Measurements from ENCODE around the gene ORC2.

ORC2 gene

GRCh38 chr2:200922439-200922838 is 41.0 kb downstream of the ORC2 start:
- no peak for TF ChIP-seq CTCF (conservative IDR thresholded peaks at IDR 0.05; ENCODE audit: low read depth)
- DNase-seq (ENCODE audit: low spot score), result no peak
- no peak overlapping the region for H3K27ac ChIP-seq
- ChIA-PET CTCF (no interaction called here), POLR2A (ENCODE audit: low non-redundant PET) (no interaction called here)

GRCh38 chr2:200913654-200914053 is 49.8 kb downstream of the ORC2 start:
- DNase-seq (ENCODE audit: low spot score), result no peak
- H3K27ac ChIP-seq, result no peak overlapping the region
- CTCF ChIA-PET, result interaction anchor here (0.7 kb wide), 1 partner anchor 785 kb away, joined by 5 read pairs; the partner anchor contains the start of gene MPP4
- POLR2A ChIA-PET (ENCODE audit: low non-redundant PET), result no interaction called here
- TF ChIP-seq CTCF (conservative IDR thresholded peaks at IDR 0.05; ENCODE audit: low read depth), result no peak

GRCh38 chr2:200909958-200910357 is 53.5 kb downstream of the ORC2 start:
- no peak for DNase-seq (ENCODE audit: low spot score)
- ChIA-PET CTCF (interaction anchor here (0.6 kb wide), 1 partner anchor 1077 kb away, joined by 8 read pairs; no protein-coding TSS in a partner anchor), POLR2A (ENCODE audit: low non-redundant PET) (no interaction called here)
- H3K27ac ChIP-seq, result no peak overlapping the region
- TF ChIP-seq CTCF (conservative IDR thresholded peaks at IDR 0.05; ENCODE audit: low read depth), result no peak

- CTCF ChIA-PET, result interaction anchor here (0.6 to 1.3 kb wide), 16 partner anchors 9 to 1579 kb away, joined by 3 to 7 read pairs (median 4); partner anchors contain the start of gene CASP10
- POLR2A ChIA-PET (ENCODE audit: low non-redundant PET), result no interaction called here
Observed at GRCh38 chr2:200905618-200906296, 57.7 kb downstream of the ORC2 start.

GRCh38 chr2:200901459-200902072 is 61.9 kb downstream of the ORC2 start:
- no peak overlapping the region for H3K27ac ChIP-seq
- TF ChIP-seq CTCF (conservative IDR thresholded peaks at IDR 0.05; ENCODE audit: low read depth), result peak; percentile 86
- peak; percentile 92 for DNase-seq (ENCODE audit: low spot score)
- CTCF ChIA-PET, result interaction anchor here (0.5 to 1.2 kb wide), 11 partner anchors 9 to 331 kb away, joined by 3 to 6 read pairs (median 3); no protein-coding TSS in a partner anchor
- POLR2A ChIA-PET (ENCODE audit: low non-redundant PET), result no interaction called here

More at GRCh38 chr2:200905618-200906296, 57.7 kb downstream of the ORC2 start:
- DNase-seq (ENCODE audit: low spot score), result peak; percentile 50
- peak; percentile 75 for TF ChIP-seq CTCF (conservative IDR thresholded peaks at IDR 0.05; ENCODE audit: low read depth)
- peak overlapping the region; percentile 26 for H3K27ac ChIP-seq

GRCh38 chr2:200899482-200899881 is 64.0 kb downstream of the ORC2 start:
- no peak for TF ChIP-seq CTCF (conservative IDR thresholded peaks at IDR 0.05; ENCODE audit: low read depth)
- CTCF ChIA-PET, result no interaction called here
- POLR2A ChIA-PET (ENCODE audit: low non-redundant PET), result no interaction called here
- no peak overlapping the region for H3K27ac ChIP-seq
- DNase-seq (ENCODE audit: low spot score), result no peak
